ENCODE results near the gene RAD52.

Gene RAD52

DNA sequence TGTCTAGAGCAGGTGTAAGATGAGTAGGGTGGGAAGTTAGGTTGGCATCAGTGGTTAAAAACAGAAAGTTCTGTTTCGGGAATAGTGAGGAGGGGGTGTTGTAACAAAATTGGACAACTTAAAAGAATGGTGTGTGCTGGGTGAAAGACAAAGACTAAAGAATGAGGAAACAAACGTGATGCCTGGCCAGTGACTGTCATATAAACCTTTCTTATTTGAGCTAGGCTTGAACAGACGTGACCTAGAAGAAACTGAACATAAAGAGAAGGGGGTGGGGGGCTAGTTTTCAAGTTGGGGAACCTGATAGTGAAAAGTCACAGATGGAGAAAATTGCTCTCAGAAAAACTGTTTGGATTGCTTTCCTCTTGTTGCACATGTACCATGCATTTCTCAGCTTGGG lies 39.6 kb downstream of the RAD52 start:
- H3K4me1 ChIP-seq, result no peaks in the 10 kb centered on the region
- H3K4me2 ChIP-seq (ENCODE audit: low read length), result no peak overlapping the region
- TF ChIP-seq, protein P1, sequence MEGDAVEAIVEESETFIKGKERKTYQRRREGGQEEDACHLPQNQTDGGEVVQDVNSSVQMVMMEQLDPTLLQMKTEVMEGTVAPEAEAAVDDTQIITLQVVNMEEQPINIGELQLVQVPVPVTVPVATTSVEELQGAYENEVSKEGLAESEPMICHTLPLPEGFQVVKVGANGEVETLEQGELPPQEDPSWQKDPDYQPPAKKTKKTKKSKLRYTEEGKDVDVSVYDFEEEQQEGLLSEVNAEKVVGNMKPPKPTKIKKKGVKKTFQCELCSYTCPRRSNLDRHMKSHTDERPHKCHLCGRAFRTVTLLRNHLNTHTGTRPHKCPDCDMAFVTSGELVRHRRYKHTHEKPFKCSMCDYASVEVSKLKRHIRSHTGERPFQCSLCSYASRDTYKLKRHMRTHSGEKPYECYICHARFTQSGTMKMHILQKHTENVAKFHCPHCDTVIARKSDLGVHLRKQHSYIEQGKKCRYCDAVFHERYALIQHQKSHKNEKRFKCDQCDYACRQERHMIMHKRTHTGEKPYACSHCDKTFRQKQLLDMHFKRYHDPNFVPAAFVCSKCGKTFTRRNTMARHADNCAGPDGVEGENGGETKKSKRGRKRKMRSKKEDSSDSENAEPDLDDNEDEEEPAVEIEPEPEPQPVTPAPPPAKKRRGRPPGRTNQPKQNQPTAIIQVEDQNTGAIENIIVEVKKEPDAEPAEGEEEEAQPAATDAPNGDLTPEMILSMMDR (IDR thresholded peaks at IDR 0.05), result no peak
- H3K9ac ChIP-seq, result no peak overlapping the region
- no peaks in the 10 kb centered on the region for H3K36me3 ChIP-seq (ENCODE audit: control insufficient read depth, insufficient read depth, low read length)
- peaks cover 2% of the 10 kb centered on the region for H3K79me2 ChIP-seq
- no peak overlapping the region for H3K4me3 ChIP-seq (ENCODE audit: low read depth, low read length)
- no peak overlapping the region for H2AFZ ChIP-seq
- H3K27me3 ChIP-seq (ENCODE audit: control insufficient read depth, insufficient read depth, low read length), result no peaks in the 10 kb centered on the region
- no peak overlapping the region for H3K27ac ChIP-seq
- H3K9me3 ChIP-seq (ENCODE audit: control insufficient read depth, low read length), result no peaks in the 10 kb centered on the region

DNA sequence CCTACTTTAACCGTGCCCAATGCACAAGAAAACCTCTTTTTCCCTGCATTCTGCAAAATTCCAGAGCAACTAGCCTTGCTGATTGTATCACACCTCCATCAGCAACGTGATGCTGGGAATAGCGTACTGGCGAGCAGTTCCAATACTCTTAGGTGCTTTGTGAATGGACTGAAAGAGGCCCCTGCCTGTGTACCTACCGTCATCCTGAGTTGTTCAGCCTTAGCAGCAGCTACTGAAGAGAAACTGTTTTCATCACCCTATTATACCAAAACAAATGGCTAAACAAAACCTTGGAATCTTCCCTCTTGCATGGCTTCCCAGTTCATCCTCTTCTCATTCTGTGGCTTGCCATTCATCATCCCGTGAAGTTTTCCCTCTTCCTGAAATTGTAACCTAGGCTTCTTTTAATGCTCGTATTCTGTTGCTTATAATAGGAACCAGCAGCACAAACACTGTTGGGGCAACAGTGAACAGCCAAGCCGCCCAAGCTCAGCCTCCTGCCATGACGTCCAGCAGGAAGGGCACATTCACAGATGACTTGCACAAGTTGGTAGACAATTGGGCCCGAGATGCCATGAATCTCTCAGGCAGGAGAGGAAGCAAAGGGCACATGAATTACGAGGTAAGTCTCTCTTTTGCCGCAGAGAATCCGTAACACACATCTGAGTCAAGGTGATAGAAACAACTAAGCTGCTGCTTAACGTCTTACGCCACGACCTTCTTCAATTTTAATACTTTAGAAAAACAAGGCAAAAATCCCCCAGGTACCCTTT lies 41.9 kb downstream of the RAD52 start:
- H3K4me1 ChIP-seq, result peaks cover 6% of the 10 kb centered on the region
- H3K9me3 ChIP-seq (ENCODE audit: control insufficient read depth, low read length), result no peaks in the 10 kb centered on the region
- no peaks in the 10 kb centered on the region for H3K27me3 ChIP-seq (ENCODE audit: control insufficient read depth, insufficient read depth, low read length)
- no peak overlapping the region for H3K27ac ChIP-seq
- H3K4me2 ChIP-seq (ENCODE audit: low read length), result no peak overlapping the region
- H3K36me3 ChIP-seq (ENCODE audit: control insufficient read depth, insufficient read depth, low read length), result no peaks in the 10 kb centered on the region
- TF ChIP-seq, protein P1 (IDR thresholded peaks at IDR 0.05), result no peak
- H2AFZ ChIP-seq, result no peak overlapping the region
- H3K79me2 ChIP-seq, result peaks cover 7% of the 10 kb centered on the region
- no peak overlapping the region for H3K9ac ChIP-seq
- H3K4me3 ChIP-seq (ENCODE audit: low read depth, low read length), result no peak overlapping the region

DNA sequence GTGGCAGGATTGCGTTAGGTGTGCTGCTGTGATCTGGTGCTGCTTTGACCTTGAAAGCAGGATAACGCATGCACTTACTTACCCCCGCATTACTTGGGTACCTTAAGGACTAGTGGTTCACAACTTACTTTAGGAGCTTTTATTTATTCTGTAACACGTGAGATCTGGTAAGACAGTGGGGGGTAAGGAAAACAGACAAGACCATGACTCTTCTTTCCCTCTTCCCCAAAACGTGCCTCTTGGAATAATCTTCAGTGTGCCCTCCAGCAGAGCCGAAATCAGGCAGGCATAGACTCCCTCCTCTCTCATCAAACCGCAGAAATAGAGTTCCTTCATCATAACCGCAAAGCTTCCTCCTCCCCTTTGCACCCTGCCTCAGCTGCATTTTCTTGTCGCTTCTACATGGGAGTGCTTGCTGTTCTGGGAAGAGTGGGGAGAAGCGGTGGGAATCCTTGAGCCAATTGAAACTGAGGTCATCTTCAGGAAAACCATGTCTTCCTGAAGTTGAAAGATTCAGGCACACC lies 43.4 kb downstream of the RAD52 start:
- Histone ChIP-seq H3K4me2 (ENCODE audit: low read length) (no peak overlapping the region), H2AFZ (no peak overlapping the region), H3K9ac (no peak overlapping the region), H3K9me3 (ENCODE audit: control insufficient read depth, low read length) (no peaks in the 10 kb centered on the region), H3K27me3 (ENCODE audit: control insufficient read depth, insufficient read depth, low read length) (no peaks in the 10 kb centered on the region), H3K36me3 (ENCODE audit: control insufficient read depth, insufficient read depth, low read length) (no peaks in the 10 kb centered on the region), H3K4me1 (peaks cover 6% of the 10 kb centered on the region), H3K79me2 (peaks cover 7% of the 10 kb centered on the region), H3K27ac (no peak overlapping the region), H3K4me3 (ENCODE audit: low read depth, low read length) (no peak overlapping the region)
- TF ChIP-seq, protein P1 (IDR thresholded peaks at IDR 0.05), result no peak

DNA sequence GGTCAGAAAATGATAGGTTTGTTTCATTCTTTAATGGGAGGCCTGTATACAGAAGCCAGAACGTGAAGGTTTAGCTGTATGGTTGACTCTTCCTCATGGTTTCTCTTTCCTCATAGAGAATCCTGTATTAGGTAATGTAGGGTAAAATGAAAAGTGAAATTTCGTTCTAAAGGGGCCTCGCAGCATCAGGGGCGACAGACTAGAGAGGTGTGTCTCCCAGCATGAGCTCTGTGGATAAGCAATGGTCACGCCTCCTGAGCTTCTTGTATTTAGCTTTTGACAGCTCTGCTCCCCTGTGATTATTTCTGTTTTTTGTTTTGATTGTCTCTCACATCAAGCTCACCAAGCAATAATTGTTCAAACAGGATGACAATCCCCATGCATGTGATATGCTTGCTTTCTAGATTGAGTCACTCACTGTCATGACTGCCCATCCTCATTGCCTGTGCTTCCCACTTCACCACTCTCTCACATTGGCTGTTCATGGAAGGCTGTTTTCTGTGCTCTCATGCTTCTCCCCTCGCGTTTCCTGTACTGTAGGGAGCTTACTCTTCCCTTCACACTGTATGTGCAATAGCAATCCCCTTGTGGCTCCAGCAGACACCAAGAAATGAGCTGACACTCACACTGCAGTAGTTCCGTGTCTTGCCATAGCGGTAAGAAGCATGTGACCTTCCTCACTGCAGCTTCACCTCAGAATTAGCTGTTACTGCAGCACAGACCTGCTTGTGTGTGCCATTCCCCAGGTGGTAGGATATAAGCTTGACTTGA lies 44.0 kb downstream of the RAD52 start:
- Histone ChIP-seq H3K4me2 (ENCODE audit: low read length) (no peak overlapping the region), H2AFZ (no peak overlapping the region), H3K9ac (no peak overlapping the region), H3K27ac (no peak overlapping the region), H3K27me3 (ENCODE audit: control insufficient read depth, insufficient read depth, low read length) (no peaks in the 10 kb centered on the region), H3K4me3 (ENCODE audit: low read depth, low read length) (no peak overlapping the region), H3K79me2 (peaks cover 8% of the 10 kb centered on the region), H3K9me3 (ENCODE audit: control insufficient read depth, low read length) (no peaks in the 10 kb centered on the region), H3K36me3 (ENCODE audit: control insufficient read depth, insufficient read depth, low read length) (no peaks in the 10 kb centered on the region), H3K4me1 (peaks cover 6% of the 10 kb centered on the region)
- TF ChIP-seq, protein P1 (IDR thresholded peaks at IDR 0.05), result no peak

Data from parathyroid adenoma (tissue), 2 donors.